ENCODE results near the gene PPP1CC. TPM values are rescaled to one million over a fixed set of nuclear protein-coding genes. Genes with fewer than 3 reads are reported as not detected.

Gene PPP1CC
- total RNA-seq, 1 experiment from 2014 or later, result 321 TPM

GRCh38 chr12:110744601-110745264 is 2.0 kb upstream of the PPP1CC start:
- 0 out of 2 replicates have a peak, but pooled peaks have one; percentile 25 for TF ChIP-seq GTF2I (CRISPR knock-in tag; conservative IDR thresholded peaks at IDR 0.05)
- no peak for TF ChIP-seq MYBL2 (CRISPR knock-in tag; IDR thresholded peaks at IDR 0.05)
- no peak for TF ChIP-seq E2F5 (CRISPR knock-in tag; IDR thresholded peaks at IDR 0.05)
- peaks cover 23% of the 10 kb centered on the region for H3K4me1 Mint-ChIP-seq
- no peaks in the 10 kb centered on the region; the same call in 1 of the 2 replicates for H3K27me3 Mint-ChIP-seq (ENCODE audit: low read depth)
- POLR2A ChIA-PET, result no interaction called here
- no peaks in the 10 kb centered on the region for H3K9me3 Mint-ChIP-seq
- DNase-seq (ENCODE audit: low spot score), result no peak
- CTCF ChIA-PET, result interaction anchor here (1.0 kb wide), 1 partner anchor 143 kb away, joined by 4 read pairs; no protein-coding TSS in a partner anchor
- no peak overlapping the region for H3K27ac Mint-ChIP-seq
- no peak for ATAC-seq
- peak overlapping the region; percentile 99; the same call in 1 of the 2 replicates for H3K4me3 Mint-ChIP-seq
- peaks cover 13% of the 10 kb centered on the region for H3K36me3 Mint-ChIP-seq

GRCh38 chr12:110744151-110744571 is 1.5 kb upstream of the PPP1CC start:
- no peak for DNase-seq (ENCODE audit: low spot score)
- Mint-ChIP-seq H3K4me1 (peaks cover 28% of the 10 kb centered on the region), H3K9me3 (no peaks in the 10 kb centered on the region), H3K36me3 (peaks cover 14% of the 10 kb centered on the region), H3K4me3 (peak overlapping the region; percentile 99), H3K27me3 (ENCODE audit: low read depth) (no peaks in the 10 kb centered on the region; the same call in 1 of the 2 replicates), H3K27ac (peak overlapping the region; percentile 9; the same call in 1 of the 2 replicates)
- ChIA-PET CTCF (interaction anchor here (0.6 kb wide), 1 partner anchor 476 kb away, joined by 3 read pairs; no protein-coding TSS in a partner anchor), POLR2A (interaction anchor here (1.1 kb wide), 1 partner anchor 12 kb away, joined by 3 read pairs; no protein-coding TSS in a partner anchor)
- no peak for ATAC-seq
- no peak for TF ChIP-seq TP53 (CRISPR knock-in tag; IDR thresholded peaks at IDR 0.05)
- no peak for TF ChIP-seq TEAD1 (CRISPR knock-in tag; IDR thresholded peaks at IDR 0.05)
- no peak for TF ChIP-seq RELA (CRISPR knock-in tag; IDR thresholded peaks at IDR 0.05; ENCODE audit: borderline replicate concordance)
- no peak for TF ChIP-seq PRDM15 (CRISPR knock-in tag; IDR thresholded peaks at IDR 0.05)
- no peak for TF ChIP-seq TEAD4 (CRISPR knock-in tag; IDR thresholded peaks at IDR 0.05)

GRCh38 chr12:110743571-110744093 is 941 bp upstream of the PPP1CC start:
- peak; percentile 10 for ATAC-seq
- H3K9me3 Mint-ChIP-seq, result no peaks in the 10 kb centered on the region
- H3K27me3 Mint-ChIP-seq (ENCODE audit: low read depth), result no peaks in the 10 kb centered on the region; the same call in 1 of the 2 replicates
- H3K27ac Mint-ChIP-seq, result peak overlapping the region; percentile 76
- TF ChIP-seq KAT7 (CRISPR knock-in tag; IDR thresholded peaks at IDR 0.05; ENCODE audit: borderline replicate concordance), result 0 out of 2 replicates have a peak, but pooled peaks have one; percentile 25
- no peak for TF ChIP-seq ETV6 (CRISPR knock-in tag; IDR thresholded peaks at IDR 0.05)
- no peak for TF ChIP-seq MXD4 (CRISPR knock-in tag; IDR thresholded peaks at IDR 0.05; ENCODE audit: borderline replicate concordance)
- no peak for TF ChIP-seq TEAD4 (CRISPR knock-in tag; IDR thresholded peaks at IDR 0.05)
- no peak for TF ChIP-seq ZNF317 (CRISPR knock-in tag; IDR thresholded peaks at IDR 0.05; ENCODE audit: borderline replicate concordance, low read depth)
- CTCF ChIA-PET, result interaction anchor here (0.6 kb wide), 3 partner anchors 12 to 477 kb away, joined by 3 read pairs; no protein-coding TSS in a partner anchor
- peak; percentile 18 for DNase-seq (ENCODE audit: low spot score)
- peak overlapping the region; percentile 99 for H3K4me3 Mint-ChIP-seq
- H3K4me1 Mint-ChIP-seq, result peaks cover 32% of the 10 kb centered on the region
- peaks cover 14% of the 10 kb centered on the region for H3K36me3 Mint-ChIP-seq
- POLR2A ChIA-PET, result interaction anchor here (0.6 to 1.7 kb wide), 3 partner anchors 11 to 188 kb away, joined by 3 to 4 read pairs (median 3); no protein-coding TSS in a partner anchor
